ENCODE results near the gene VAT1L. TPM values are rescaled to one million over a fixed set of nuclear protein-coding genes. Genes with fewer than 3 reads are reported as not detected.

VAT1L gene
- total RNA-seq, 1 experiment from 2014 or later: 33.8 TPM

DNA sequence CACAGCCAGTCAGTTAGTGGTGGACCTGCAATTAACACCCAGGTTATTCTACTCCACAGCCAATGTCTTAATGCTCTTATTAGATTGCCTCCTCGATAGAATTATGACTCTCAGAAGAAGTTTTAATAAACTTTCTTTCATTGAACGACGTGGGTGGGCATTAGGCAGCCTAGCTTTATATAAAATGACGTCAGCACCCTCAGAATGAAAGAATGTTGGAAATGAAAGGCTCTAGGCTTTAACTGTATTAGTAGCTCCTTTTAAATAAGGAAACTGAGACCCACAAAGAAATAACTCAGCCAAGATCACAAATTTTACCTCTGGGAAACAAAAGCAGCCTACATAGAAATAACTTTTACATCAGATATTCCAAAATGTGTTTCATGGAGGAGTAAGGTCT is 142.7 kb downstream of the VAT1L start:
- no peak overlapping the region for H4K8ac ChIP-seq (replicated peaks; ENCODE audit: insufficient read length, low read depth, low read length)
- H3K14ac ChIP-seq (ENCODE audit: insufficient read depth, low read length): no peak overlapping the region
- H3K4me2 ChIP-seq (ENCODE audit: insufficient read depth, insufficient read length, low read length): no peak overlapping the region
- Mint-ChIP-seq H3K4me1 (peaks cover 24 to 25% of the 10 kb centered on the region in 2 experiments), H3K4me3 (no peak overlapping the region), H3K36me3 (ENCODE audit: insufficient read depth in 1 of 3, low read depth in 3 of 3) (peaks cover 4 to 18% (median 12%) of the 10 kb centered on the region in 3 experiments), H3K27ac (no peak overlapping the region), H3K9me3 (no peaks in the 10 kb centered on the region), H3K27me3 (ENCODE audit: low read depth) (no peaks in the 10 kb centered on the region; the same call in 1 of the 2 replicates)
- no peak overlapping the region for H4K5ac ChIP-seq (ENCODE audit: insufficient read length, low read depth, low read length)
- H3K79me1 ChIP-seq (ENCODE audit: insufficient read depth, low read depth, low read length, poor library complexity, severe bottlenecking): no peaks in the 10 kb centered on the region
- no peak overlapping the region for H3K56ac ChIP-seq (ENCODE audit: insufficient read length, low read depth, low read length)
- H3K23me2 ChIP-seq (ENCODE audit: insufficient read length, low read depth, low read length, poor library complexity, severe bottlenecking): no peaks in the 10 kb centered on the region
- H3K4ac ChIP-seq (ENCODE audit: low read depth, low read length): no peak overlapping the region
- H4K20me1 ChIP-seq (ENCODE audit: control insufficient read depth, insufficient read depth, insufficient read length): no peaks in the 10 kb centered on the region
- H4K91ac ChIP-seq (ENCODE audit: insufficient read length, low read depth, low read length): no peak overlapping the region
- WGBS (ENCODE audit: extremely low coverage, insufficient read length, low lambda C conversion rate): no CpG with 5 or more reads among the region's 4 CpGs
- no peaks in the 10 kb centered on the region for H3K79me2 ChIP-seq (ENCODE audit: insufficient read depth, low read length)
- no peak overlapping the region for H2BK12ac ChIP-seq (ENCODE audit: insufficient read length, low read depth, low read length)
- H2BK120ac ChIP-seq (ENCODE audit: low read depth, low read length, poor library complexity, severe bottlenecking): no peak overlapping the region
- no peak overlapping the region for H2BK15ac ChIP-seq (ENCODE audit: low read depth, low read length)
- H3K23ac ChIP-seq (ENCODE audit: insufficient read length, low read depth, low read length): no peak overlapping the region
- H2AFZ ChIP-seq (ENCODE audit: low read length): no peak overlapping the region
- no peak for DNase-seq
- H2BK5ac ChIP-seq (ENCODE audit: insufficient read length, low read length): no peak overlapping the region
- no peaks in the 10 kb centered on the region; the same call in 1 of the 2 replicates for H3K4me1 ChIP-seq (ENCODE audit: insufficient read depth, low read length)
- no peak overlapping the region for H2AK5ac ChIP-seq (ENCODE audit: insufficient read length, low read length)
- no peak overlapping the region for H3K9ac ChIP-seq (ENCODE audit: extremely low read depth, insufficient read length, low read length)
- no peaks in the 10 kb centered on the region for H3K9me3 ChIP-seq (ENCODE audit: control insufficient read depth, low read depth, low read length)
- no peak overlapping the region for H3T11ph ChIP-seq (ENCODE audit: low read length)
- no peaks in the 10 kb centered on the region for H3K27me3 ChIP-seq (ENCODE audit: insufficient read depth, low read length)
- TF ChIP-seq CTCF (conservative IDR thresholded peaks at IDR 0.05): no peak
- no peak overlapping the region for H3K27ac ChIP-seq (ENCODE audit: insufficient read length, low read depth, low read length)
- H2BK20ac ChIP-seq (ENCODE audit: low read depth, low read length, poor library complexity, severe bottlenecking): no peak overlapping the region
- H3K18ac ChIP-seq (ENCODE audit: insufficient read length, low read depth, low read length): no peak overlapping the region

Measured in H9 (cell line).